PFSK-1 (cell line): ENCODE data around the gene ERBB4.

ENCODE experiments used
- FOXP2 ChIP-seq: optimal IDR thresholded peaks from 2 replicates; pipeline ENCODE3; 2011; ENCODE audit warnings: borderline replicate concordance, control low read depth, inconsistent platforms; ENCODE audit not compliant: insufficient read depth; ENCODE audit errors: extremely low read length, extremely low read depth
- POLR2AphosphoS5 ChIP-seq: IDR thresholded peaks from 2 replicates; pipeline ENCODE4 v1.6.1; 2012; ENCODE audit warnings: low read depth, mild to moderate bottlenecking, control low read depth, low read length, moderate library complexity
- SIN3A ChIP-seq: IDR thresholded peaks from 2 replicates; pipeline ENCODE4 v1.6.1; 2012; ENCODE audit warnings: mild to moderate bottlenecking, low read length, moderate library complexity, borderline replicate concordance; ENCODE audit not compliant: insufficient read depth
- TAF1 ChIP-seq: IDR thresholded peaks from 2 replicates; pipeline ENCODE4 v1.6.1; 2012; ENCODE audit warnings: low read length, control low read depth, borderline replicate concordance; ENCODE audit not compliant: insufficient read depth
- TF ChIP-seq, protein P1 (sequence below), 2 experiments: IDR thresholded peaks; 2 replicates each; pipeline versions ENCODE4 v1.6.1 to v1.8.0; 2011 to 2012; ENCODE audit warnings: low read depth in 2 of 2, low read length in 2 of 2, control low read depth in 1 of 2, inconsistent platforms in 1 of 2, mild to moderate bottlenecking in 1 of 2, moderate library complexity in 1 of 2; ENCODE audit not compliant: insufficient read depth in 1 of 2

ERBB4 gene

DNA sequence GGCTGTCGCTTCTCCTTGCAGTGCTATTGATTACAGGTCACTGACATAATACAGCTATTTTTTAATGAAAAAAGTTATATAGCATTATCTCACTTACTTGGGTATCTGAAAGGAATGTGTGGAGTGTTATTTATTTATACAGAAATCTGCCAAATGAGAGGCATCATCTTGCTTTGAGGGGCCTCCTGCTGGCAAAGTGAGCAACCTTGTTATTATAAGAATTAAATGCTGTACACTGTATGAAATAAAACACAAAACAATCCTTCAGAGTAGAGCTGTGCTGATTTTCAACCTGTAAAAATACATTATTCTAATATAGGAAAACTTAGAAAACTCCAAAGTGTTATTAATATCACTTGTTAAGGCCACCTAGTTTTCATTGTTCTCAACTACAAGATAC lies 20.9 kb downstream of the ERBB4 start:
- TF ChIP-seq POLR2AphosphoS5 = no peak
- TF ChIP-seq, protein P1, sequence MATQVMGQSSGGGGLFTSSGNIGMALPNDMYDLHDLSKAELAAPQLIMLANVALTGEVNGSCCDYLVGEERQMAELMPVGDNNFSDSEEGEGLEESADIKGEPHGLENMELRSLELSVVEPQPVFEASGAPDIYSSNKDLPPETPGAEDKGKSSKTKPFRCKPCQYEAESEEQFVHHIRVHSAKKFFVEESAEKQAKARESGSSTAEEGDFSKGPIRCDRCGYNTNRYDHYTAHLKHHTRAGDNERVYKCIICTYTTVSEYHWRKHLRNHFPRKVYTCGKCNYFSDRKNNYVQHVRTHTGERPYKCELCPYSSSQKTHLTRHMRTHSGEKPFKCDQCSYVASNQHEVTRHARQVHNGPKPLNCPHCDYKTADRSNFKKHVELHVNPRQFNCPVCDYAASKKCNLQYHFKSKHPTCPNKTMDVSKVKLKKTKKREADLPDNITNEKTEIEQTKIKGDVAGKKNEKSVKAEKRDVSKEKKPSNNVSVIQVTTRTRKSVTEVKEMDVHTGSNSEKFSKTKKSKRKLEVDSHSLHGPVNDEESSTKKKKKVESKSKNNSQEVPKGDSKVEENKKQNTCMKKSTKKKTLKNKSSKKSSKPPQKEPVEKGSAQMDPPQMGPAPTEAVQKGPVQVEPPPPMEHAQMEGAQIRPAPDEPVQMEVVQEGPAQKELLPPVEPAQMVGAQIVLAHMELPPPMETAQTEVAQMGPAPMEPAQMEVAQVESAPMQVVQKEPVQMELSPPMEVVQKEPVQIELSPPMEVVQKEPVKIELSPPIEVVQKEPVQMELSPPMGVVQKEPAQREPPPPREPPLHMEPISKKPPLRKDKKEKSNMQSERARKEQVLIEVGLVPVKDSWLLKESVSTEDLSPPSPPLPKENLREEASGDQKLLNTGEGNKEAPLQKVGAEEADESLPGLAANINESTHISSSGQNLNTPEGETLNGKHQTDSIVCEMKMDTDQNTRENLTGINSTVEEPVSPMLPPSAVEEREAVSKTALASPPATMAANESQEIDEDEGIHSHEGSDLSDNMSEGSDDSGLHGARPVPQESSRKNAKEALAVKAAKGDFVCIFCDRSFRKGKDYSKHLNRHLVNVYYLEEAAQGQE (IDR thresholded peaks at IDR 0.05; ENCODE audit: insufficient read depth in 1 of 2, low read depth in 2 of 2, low read length in 2 of 2) = no peak
- no peak for TF ChIP-seq FOXP2
- no peak for TF ChIP-seq SIN3A
- TF ChIP-seq TAF1 = no peak

DNA sequence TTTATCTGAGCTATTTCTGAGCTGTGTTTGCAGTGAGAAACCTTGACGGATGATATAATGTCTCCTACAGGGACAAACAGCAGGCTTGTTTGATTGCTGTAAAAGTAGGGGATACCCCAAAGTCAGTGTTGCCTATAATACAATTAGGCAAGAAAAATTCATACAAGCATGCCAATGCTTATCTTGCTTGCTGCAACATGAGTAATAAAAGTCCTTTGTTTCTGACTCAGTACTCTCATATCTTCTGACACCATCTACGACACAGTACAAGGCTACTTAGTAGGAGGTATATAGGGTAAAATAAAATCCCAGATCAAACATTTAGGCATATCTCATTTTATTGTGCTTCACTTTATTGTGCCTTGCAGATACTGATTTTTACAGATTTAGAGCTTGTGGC lies 33.0 kb downstream of the ERBB4 start:
- TF ChIP-seq FOXP2 (no peak), SIN3A (no peak), POLR2AphosphoS5 (no peak), TAF1 (no peak)
- TF ChIP-seq, protein P1 (IDR thresholded peaks at IDR 0.05; ENCODE audit: insufficient read depth in 1 of 2, low read depth in 2 of 2, low read length in 2 of 2) = no peak

DNA sequence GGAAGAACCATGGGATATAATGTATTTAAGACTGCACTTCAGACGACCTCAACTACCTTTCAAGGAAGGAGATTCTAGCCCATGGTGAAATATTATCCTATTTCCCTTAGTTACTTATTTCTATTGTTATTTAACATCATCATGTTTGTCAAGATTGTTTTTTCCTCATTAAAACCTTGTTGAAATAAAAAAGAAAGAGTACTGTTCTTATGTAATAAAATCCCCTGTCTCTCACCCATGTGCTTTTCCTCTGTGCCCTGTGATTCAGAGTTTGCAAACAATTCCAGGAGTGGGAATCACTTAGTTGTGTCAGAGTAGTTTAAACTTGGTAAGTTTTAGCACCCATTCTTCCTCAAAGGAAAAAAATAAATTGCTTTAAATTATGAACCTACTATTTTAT lies 43.6 kb downstream of the ERBB4 start:
- TF ChIP-seq FOXP2 (no peak), POLR2AphosphoS5 (no peak), TAF1 (no peak)

DNA sequence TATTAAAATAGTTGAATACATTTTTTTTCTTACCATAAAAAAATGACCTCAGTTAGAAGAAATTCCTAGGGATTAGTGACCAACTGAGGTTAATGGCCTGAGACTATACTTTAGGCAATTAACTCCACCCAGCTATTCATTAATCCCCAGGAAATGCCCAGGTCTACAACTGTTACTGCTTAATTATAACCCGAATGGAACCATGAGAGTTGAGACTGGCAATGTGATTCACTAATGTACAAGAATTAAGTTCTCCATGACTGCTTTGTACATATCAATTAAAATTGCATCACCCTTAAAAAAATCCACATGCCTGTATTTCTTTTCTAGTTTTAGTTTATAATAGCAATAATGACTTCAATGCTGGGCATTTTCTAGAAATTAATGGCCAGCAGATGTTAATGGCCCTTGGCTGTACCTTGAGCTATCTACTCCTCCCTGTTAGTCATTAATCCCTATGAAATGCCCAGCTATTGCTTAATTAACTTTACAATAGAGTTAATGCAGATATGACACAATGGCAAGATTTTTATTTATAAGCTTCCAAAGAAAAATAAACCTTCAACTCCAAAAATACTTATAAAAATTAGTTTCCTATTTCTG lies 44.1 kb downstream of the ERBB4 start:
- no peak for TF ChIP-seq POLR2AphosphoS5
- TF ChIP-seq TAF1 = no peak

DNA sequence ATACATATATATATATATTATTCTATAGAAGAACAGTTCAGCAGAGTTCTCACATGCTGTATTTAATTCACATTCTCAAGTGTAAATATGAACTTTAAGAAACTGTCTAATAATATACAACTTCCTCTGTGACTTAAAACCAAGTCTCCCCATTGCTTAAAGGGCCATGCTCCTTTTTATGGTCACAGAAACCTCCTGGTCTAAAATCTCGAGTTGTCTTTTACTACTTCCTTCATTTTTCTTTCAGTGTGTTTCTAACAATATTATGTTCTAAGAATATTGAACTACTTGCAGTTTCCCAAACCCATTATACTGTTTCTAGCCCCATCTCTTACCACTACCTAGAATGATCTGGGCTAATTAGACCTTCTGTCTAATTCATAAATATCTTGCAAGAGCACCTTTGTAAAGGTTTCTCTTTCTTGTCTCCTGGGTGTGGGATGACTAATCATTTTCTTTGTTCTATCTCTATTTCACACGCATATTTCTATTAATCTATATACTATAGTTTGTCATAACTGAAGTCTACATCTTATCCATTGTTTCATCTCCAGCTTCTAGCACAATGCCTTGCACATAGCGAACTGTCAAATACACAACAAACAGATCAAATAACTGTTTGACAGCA lies 48.8 kb downstream of the ERBB4 start:
- TF ChIP-seq SIN3A (no peak), FOXP2 (no peak), POLR2AphosphoS5 (no peak), TAF1 (no peak)
- TF ChIP-seq, protein P1 (IDR thresholded peaks at IDR 0.05; ENCODE audit: insufficient read depth in 1 of 2, low read depth in 2 of 2, low read length in 2 of 2) = no peak

DNA sequence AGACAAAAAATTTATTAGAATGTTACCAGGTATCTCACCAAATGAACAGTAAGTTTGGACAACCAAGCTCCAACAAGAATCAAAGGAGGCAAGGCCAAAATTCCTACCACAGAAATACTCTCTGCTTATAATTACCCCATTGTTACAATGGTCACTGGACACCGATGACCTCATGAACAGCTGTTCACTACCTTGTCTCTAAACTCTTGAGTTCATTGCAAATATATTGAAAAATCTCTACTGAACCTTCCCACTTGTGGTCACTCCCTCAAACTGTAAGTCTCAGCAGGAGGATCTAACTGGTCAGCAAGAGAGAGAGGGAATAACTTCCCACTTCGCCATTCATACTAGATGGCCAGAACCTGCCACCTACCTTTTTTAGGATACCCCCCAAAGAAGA lies 50.0 kb downstream of the ERBB4 start:
- TF ChIP-seq POLR2AphosphoS5 = no peak
- TF ChIP-seq, protein P1 (IDR thresholded peaks at IDR 0.05; ENCODE audit: insufficient read depth in 1 of 2, low read depth in 2 of 2, low read length in 2 of 2) = no peak
- no peak for TF ChIP-seq TAF1
- no peak for TF ChIP-seq FOXP2
- TF ChIP-seq SIN3A = no peak
